ENCODE data around the gene TCEA2. TPM values are rescaled to one million over a fixed set of nuclear protein-coding genes. Genes with fewer than 3 reads are reported as not detected.

Gene TCEA2
- total and polyA plus RNA-seq, 9 of the 15 experiments (the other 6 are each of a cell fraction or from before 2014, with no cell fraction given): 1.4 to 28.7 (median 5.4) TPM

GRCh38 chr20:64036346-64037198 is 26.4 kb upstream of the TCEA2 start (continued):
- TF ChIP-seq, protein P1, sequence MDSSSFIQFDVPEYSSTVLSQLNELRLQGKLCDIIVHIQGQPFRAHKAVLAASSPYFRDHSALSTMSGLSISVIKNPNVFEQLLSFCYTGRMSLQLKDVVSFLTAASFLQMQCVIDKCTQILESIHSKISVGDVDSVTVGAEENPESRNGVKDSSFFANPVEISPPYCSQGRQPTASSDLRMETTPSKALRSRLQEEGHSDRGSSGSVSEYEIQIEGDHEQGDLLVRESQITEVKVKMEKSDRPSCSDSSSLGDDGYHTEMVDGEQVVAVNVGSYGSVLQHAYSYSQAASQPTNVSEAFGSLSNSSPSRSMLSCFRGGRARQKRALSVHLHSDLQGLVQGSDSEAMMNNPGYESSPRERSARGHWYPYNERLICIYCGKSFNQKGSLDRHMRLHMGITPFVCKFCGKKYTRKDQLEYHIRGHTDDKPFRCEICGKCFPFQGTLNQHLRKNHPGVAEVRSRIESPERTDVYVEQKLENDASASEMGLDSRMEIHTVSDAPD (CRISPR knock-in tag; IDR thresholded peaks at IDR 0.05): no peak
- TF ChIP-seq CREM (IDR thresholded peaks at IDR 0.05; ENCODE audit: low read depth) (peak; percentile 58; the same call in 1 of the 2 replicates), PURB (CRISPR knock-in tag; IDR thresholded peaks at IDR 0.05; ENCODE audit: low read depth) (no peak), ZNF668 (CRISPR knock-in tag; IDR thresholded peaks at IDR 0.05) (no peak), MEF2A (IDR thresholded peaks at IDR 0.05; ENCODE audit: control insufficient read depth, low read depth, low read length) (no peak), NFE2 (IDR thresholded peaks at IDR 0.05; ENCODE audit: low read depth) (peak; percentile 85), KLF13 (tag; IDR thresholded peaks at IDR 0.05; ENCODE audit: borderline replicate concordance, low read depth) (no peak), JUN (IDR thresholded peaks at IDR 0.05; ENCODE audit: borderline replicate concordance, low read depth, low read length) (no peak), JUN (CRISPR knock-in tag; IDR thresholded peaks at IDR 0.05; ENCODE audit: borderline replicate concordance) (no peak), MAFF (IDR thresholded peaks at IDR 0.05; ENCODE audit: low read length) (peak; percentile 29; the same call in 1 of the 2 replicates), ZNF316 (IDR thresholded peaks at IDR 0.05) (peak; percentile 84), MAFG (tag; conservative IDR thresholded peaks at IDR 0.05) (peak; percentile 74), ZBTB7A (IDR thresholded peaks at IDR 0.05; ENCODE audit: borderline replicate concordance, control insufficient read depth, low read depth, low read length) (peak; percentile 67; the same call in 1 of the 2 replicates), ZBTB17 (CRISPR knock-in tag; IDR thresholded peaks at IDR 0.05) (peak; percentile 42; the same call in 1 of the 2 replicates), BRD4 (IDR thresholded peaks at IDR 0.05) (no peak), MEF2D (tag; conservative IDR thresholded peaks at IDR 0.05; ENCODE audit: low read depth) (no peak), XRCC4 (IDR thresholded peaks at IDR 0.05; ENCODE audit: extremely low read depth, insufficient read depth, insufficient read length) (no peak)
- TF ChIP-seq, protein P2, sequence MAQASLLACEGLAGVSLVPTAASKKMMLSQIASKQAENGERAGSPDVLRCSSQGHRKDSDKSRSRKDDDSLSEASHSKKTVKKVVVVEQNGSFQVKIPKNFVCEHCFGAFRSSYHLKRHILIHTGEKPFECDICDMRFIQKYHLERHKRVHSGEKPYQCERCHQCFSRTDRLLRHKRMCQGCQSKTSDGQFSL (CRISPR knock-in tag; IDR thresholded peaks at IDR 0.05): 0 out of 2 replicates have a peak, but pooled peaks have one; percentile 54
- TF ChIP-seq, protein P2 (tag; IDR thresholded peaks at IDR 0.05): no peak
- TF ChIP-seq, protein P3, sequence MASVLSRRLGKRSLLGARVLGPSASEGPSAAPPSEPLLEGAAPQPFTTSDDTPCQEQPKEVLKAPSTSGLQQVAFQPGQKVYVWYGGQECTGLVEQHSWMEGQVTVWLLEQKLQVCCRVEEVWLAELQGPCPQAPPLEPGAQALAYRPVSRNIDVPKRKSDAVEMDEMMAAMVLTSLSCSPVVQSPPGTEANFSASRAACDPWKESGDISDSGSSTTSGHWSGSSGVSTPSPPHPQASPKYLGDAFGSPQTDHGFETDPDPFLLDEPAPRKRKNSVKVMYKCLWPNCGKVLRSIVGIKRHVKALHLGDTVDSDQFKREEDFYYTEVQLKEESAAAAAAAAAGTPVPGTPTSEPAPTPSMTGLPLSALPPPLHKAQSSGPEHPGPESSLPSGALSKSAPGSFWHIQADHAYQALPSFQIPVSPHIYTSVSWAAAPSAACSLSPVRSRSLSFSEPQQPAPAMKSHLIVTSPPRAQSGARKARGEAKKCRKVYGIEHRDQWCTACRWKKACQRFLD (CRISPR knock-in tag; IDR thresholded peaks at IDR 0.05): no peak
- TF ChIP-seq, protein P4, sequence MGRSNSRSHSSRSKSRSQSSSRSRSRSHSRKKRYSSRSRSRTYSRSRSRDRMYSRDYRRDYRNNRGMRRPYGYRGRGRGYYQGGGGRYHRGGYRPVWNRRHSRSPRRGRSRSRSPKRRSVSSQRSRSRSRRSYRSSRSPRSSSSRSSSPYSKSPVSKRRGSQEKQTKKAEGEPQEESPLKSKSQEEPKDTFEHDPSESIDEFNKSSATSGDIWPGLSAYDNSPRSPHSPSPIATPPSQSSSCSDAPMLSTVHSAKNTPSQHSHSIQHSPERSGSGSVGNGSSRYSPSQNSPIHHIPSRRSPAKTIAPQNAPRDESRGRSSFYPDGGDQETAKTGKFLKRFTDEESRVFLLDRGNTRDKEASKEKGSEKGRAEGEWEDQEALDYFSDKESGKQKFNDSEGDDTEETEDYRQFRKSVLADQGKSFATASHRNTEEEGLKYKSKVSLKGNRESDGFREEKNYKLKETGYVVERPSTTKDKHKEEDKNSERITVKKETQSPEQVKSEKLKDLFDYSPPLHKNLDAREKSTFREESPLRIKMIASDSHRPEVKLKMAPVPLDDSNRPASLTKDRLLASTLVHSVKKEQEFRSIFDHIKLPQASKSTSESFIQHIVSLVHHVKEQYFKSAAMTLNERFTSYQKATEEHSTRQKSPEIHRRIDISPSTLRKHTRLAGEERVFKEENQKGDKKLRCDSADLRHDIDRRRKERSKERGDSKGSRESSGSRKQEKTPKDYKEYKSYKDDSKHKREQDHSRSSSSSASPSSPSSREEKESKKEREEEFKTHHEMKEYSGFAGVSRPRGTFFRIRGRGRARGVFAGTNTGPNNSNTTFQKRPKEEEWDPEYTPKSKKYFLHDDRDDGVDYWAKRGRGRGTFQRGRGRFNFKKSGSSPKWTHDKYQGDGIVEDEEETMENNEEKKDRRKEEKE (IDR thresholded peaks at IDR 0.05; ENCODE audit: borderline replicate concordance in 1 of 2, control insufficient read depth in 1 of 2, low read depth in 2 of 2, low read length in 1 of 2): no peak
